DND-41 (cell line): ENCODE data around the gene PM20D1.

ENCODE experiments used
- ATAC-seq: fragments of 200-7000 bp; cut with Tn5 transposase; 3 replicates; pipeline ENCODE4 v1.9.1; 2021; ENCODE audit warnings: low read depth; ENCODE audit not compliant: insufficient read depth
- DNase-seq: peaks from one replicate; pipeline ENCODE4 v3.0.0-alpha.2; 2020
- H2AFZ ChIP-seq: 2 replicates; pipeline ENCODE4 v1.6.0; 2012; ENCODE audit warnings: low read depth, low read length
- H3K27ac ChIP-seq: 2 replicates; pipeline ENCODE4 v1.5.1; 2012; ENCODE audit warnings: low read length, inconsistent platforms
- H3K27me3 ChIP-seq: fragments of 200-600 bp; sonication (generic); 2 replicates; pipeline ENCODE4 v1.6.0; 2012; ENCODE audit warnings: low read length, mild to moderate bottlenecking, inconsistent platforms; ENCODE audit not compliant: insufficient read depth, poor library complexity
- H3K36me3 ChIP-seq: 2 replicates; pipeline ENCODE4 v1.5.1; 2012; ENCODE audit warnings: low read length, inconsistent platforms; ENCODE audit not compliant: insufficient read depth
- H3K4me1 ChIP-seq: 2 replicates; pipeline ENCODE4 v1.5.1; 2012; ENCODE audit warnings: mild to moderate bottlenecking, low read length; ENCODE audit not compliant: insufficient read depth
- H3K4me2 ChIP-seq: 2 replicates; pipeline ENCODE4 v1.6.0; 2012; ENCODE audit warnings: mild to moderate bottlenecking, moderate library complexity, low read length, inconsistent platforms; ENCODE audit not compliant: insufficient read depth
- H3K4me3 ChIP-seq, 2 experiments: fragments of 200-600 bp in 1 of 2; shearing (Covaris generic) in 1 of 2; 2 replicates each; pipeline ENCODE4 v1.5.1; 2012 to 2016; ENCODE audit warnings: inconsistent platforms in 2 of 2, low read length in 2 of 2, mild to moderate bottlenecking in 2 of 2, low read depth in 1 of 2, moderate library complexity in 1 of 2
- H3K79me2 ChIP-seq: 2 replicates; pipeline ENCODE4 v1.6.0; 2012; ENCODE audit warnings: low read length, inconsistent platforms; ENCODE audit not compliant: insufficient read depth
- H3K9ac ChIP-seq: 2 replicates; pipeline ENCODE4 v1.6.0; 2012; ENCODE audit warnings: low read depth, mild to moderate bottlenecking, inconsistent platforms, low read length, moderate library complexity
- H3K9me3 ChIP-seq: 2 replicates; pipeline ENCODE4 v1.5.1; 2012; ENCODE audit warnings: low read length, moderate library complexity, mild to moderate bottlenecking, inconsistent platforms; ENCODE audit not compliant: insufficient read depth, severe bottlenecking
- H4K20me1 ChIP-seq: 2 replicates; pipeline ENCODE4 v1.6.0; 2012; ENCODE audit warnings: low read length; ENCODE audit not compliant: insufficient read depth
- CTCF ChIP-seq: IDR thresholded peaks from 2 replicates; pipeline ENCODE4 v1.5.1; 2012; ENCODE audit warnings: borderline replicate concordance, low read length, moderate library complexity, mild to moderate bottlenecking; ENCODE audit not compliant: poor library complexity, severe bottlenecking; ENCODE audit errors: extremely low read depth
- EZH2 ChIP-seq: IDR thresholded peaks from 3 replicates; pipeline ENCODE4 v1.6.1; 2012; ENCODE audit warnings: borderline replicate concordance, low read depth, mild to moderate bottlenecking, moderate library complexity, low read length, inconsistent platforms; ENCODE audit not compliant: severe bottlenecking

The PM20D1 gene

GRCh38 chr1:205792481-205792881, 57.5 kb downstream of the PM20D1 start:
- H3K4me1 ChIP-seq, result no peaks in the 10 kb centered on the region
- no peak for TF ChIP-seq CTCF
- TF ChIP-seq EZH2, result no peak
- no peak overlapping the region for H3K9ac ChIP-seq
- no peak for ATAC-seq
- H3K79me2 ChIP-seq, result no peaks in the 10 kb centered on the region
- H4K20me1 ChIP-seq, result no peaks in the 10 kb centered on the region; the same call in 1 of the 2 replicates
- DNase-seq, result no peak
- H3K9me3 ChIP-seq, result no peaks in the 10 kb centered on the region
- no peak overlapping the region for H3K4me3 ChIP-seq
- no peak overlapping the region for H3K27ac ChIP-seq
- no peak overlapping the region for H3K4me2 ChIP-seq
- H3K27me3 ChIP-seq, result no peaks in the 10 kb centered on the region
- H2AFZ ChIP-seq, result no peak overlapping the region
- H3K36me3 ChIP-seq, result peaks cover 75% of the 10 kb centered on the region

GRCh38 chr1:205791568-205792180, 58.3 kb downstream of the PM20D1 start:
- peak; percentile 97 for ATAC-seq
- Histone ChIP-seq H3K4me3 (no peak overlapping the region), H3K9ac (no peak overlapping the region), H3K79me2 (no peaks in the 10 kb centered on the region), H3K27ac (no peak overlapping the region), H3K4me1 (no peaks in the 10 kb centered on the region), H3K36me3 (peaks cover 67% of the 10 kb centered on the region), H3K27me3 (no peaks in the 10 kb centered on the region), H3K9me3 (no peaks in the 10 kb centered on the region), H2AFZ (no peak overlapping the region), H4K20me1 (no peaks in the 10 kb centered on the region; the same call in 1 of the 2 replicates), H3K4me2 (no peak overlapping the region)
- DNase-seq, result peak; percentile 64
- TF ChIP-seq CTCF (peak; percentile 84), EZH2 (no peak)

- H4K20me1 ChIP-seq, result no peaks in the 10 kb centered on the region
- no peak overlapping the region for H3K27ac ChIP-seq
- H3K9ac ChIP-seq, result no peak overlapping the region
- no peak overlapping the region for H2AFZ ChIP-seq
- H3K4me3 ChIP-seq, result no peak overlapping the region
- H3K4me2 ChIP-seq, result no peak overlapping the region
- H3K4me1 ChIP-seq, result peaks cover 7% of the 10 kb centered on the region; the same call in 1 of the 2 replicates
- no peaks in the 10 kb centered on the region for H3K79me2 ChIP-seq
- TF ChIP-seq EZH2, result no peak
- no peak for TF ChIP-seq CTCF
- H3K9me3 ChIP-seq, result no peaks in the 10 kb centered on the region
- peaks cover 27% of the 10 kb centered on the region; the same call in 1 of the 2 replicates for H3K36me3 ChIP-seq
- no peaks in the 10 kb centered on the region for H3K27me3 ChIP-seq
- DNase-seq (no peak), ATAC-seq (no peak)
Measured at GRCh38 chr1:205787287-205787916, 62.5 kb downstream of the PM20D1 start.
